ENCODE results near the gene CIART.
"Not testable (repeated sequence)": the region's sequence is repeated elsewhere in the genome, so short reads cannot be mapped to it uniquely, and the experiment has no call there.

The CIART gene

GRCh38 chr1:150281758-150282557, at the start of gene CIART:
TSS of gene CIART (plus strand) at chr1:150282554. CDS start at chr1:150283268, 714 bp downstream.
- DNase-seq (ENCODE audit: low spot score) = peak; percentile 95

GRCh38 chr1:150232921-150233320, 49.4 kb upstream of the CIART start:
- not testable (repeated sequence) for DNase-seq (ENCODE audit: low spot score)

- no peak for DNase-seq (ENCODE audit: low spot score)
These were observed 48.7 kb upstream of the CIART start for GRCh38 chr1:150233359-150234308.

GRCh38 chr1:150234309-150234565, 48.1 kb upstream of the CIART start:
- no peak for DNase-seq (ENCODE audit: low spot score)

- DNase-seq (ENCODE audit: low spot score) = peak; percentile 80
These were observed 47.6 kb upstream of the CIART start for GRCh38 chr1:150234566-150235293.

GRCh38 chr1:150235294-150235851, 47.0 kb upstream of the CIART start:
- peak; percentile 65 for DNase-seq (ENCODE audit: low spot score)

- DNase-seq (ENCODE audit: low spot score) = peak; percentile 96
These were observed 46.3 kb upstream of the CIART start, which contains the start of gene ANP32E for GRCh38 chr1:150235852-150236613. TSS of gene ANP32E (minus strand) at chr1:150236112. CDS start at chr1:150235786, 326 bp downstream.

GRCh38 chr1:150236614-150237100, 45.7 kb upstream of the CIART start:
- no peak for DNase-seq (ENCODE audit: low spot score)

GRCh38 chr1:150237176-150237575, 45.2 kb upstream of the CIART start:
- not testable (repeated sequence) for DNase-seq (ENCODE audit: low spot score)

GRCh38 chr1:150237746-150238145, 44.6 kb upstream of the CIART start:
- no peak for DNase-seq (ENCODE audit: low spot score)

GRCh38 chr1:150243003-150243402, 39.4 kb upstream of the CIART start:
- DNase-seq (ENCODE audit: low spot score) = no peak

- DNase-seq (ENCODE audit: low spot score) = no peak
These were observed 32.4 kb upstream of the CIART start for GRCh38 chr1:150249936-150250335.

GRCh38 chr1:150256198-150256553, 26.2 kb upstream of the CIART start:
- no peak for DNase-seq (ENCODE audit: low spot score)

GRCh38 chr1:150256554-150257341, 25.6 kb upstream of the CIART start:
- peak; percentile 77 for DNase-seq (ENCODE audit: low spot score)

- DNase-seq (ENCODE audit: low spot score) = peak; percentile 74
These were observed 24.4 kb upstream of the CIART start, which contains the start of gene CA14 for GRCh38 chr1:150257624-150258585. TSS of gene CA14 (plus strand) at chr1:150257774. CDS start at chr1:150258129, 355 bp downstream.

GRCh38 chr1:150259217-150259616, 23.1 kb upstream of the CIART start:
- DNase-seq (ENCODE audit: low spot score) = no peak

GRCh38 chr1:150259758-150260669, 22.3 kb upstream of the CIART start:
- DNase-seq (ENCODE audit: low spot score) = peak; percentile 84

GRCh38 chr1:150261367-150261766, 21.0 kb upstream of the CIART start:
- no peak for DNase-seq (ENCODE audit: low spot score)
